GM12872 (cell line): ENCODE measurements around the gene THAP11.

Experiments used
- TF ChIP-seq, protein P1 (sequence below): IDR thresholded peaks from 3 replicates; pipeline ENCODE4 v1.5.1; 2011; ENCODE audit warnings: low read depth, mild to moderate bottlenecking, low read length, moderate library complexity; ENCODE audit not compliant: insufficient read depth

The THAP11 gene

DNA sequence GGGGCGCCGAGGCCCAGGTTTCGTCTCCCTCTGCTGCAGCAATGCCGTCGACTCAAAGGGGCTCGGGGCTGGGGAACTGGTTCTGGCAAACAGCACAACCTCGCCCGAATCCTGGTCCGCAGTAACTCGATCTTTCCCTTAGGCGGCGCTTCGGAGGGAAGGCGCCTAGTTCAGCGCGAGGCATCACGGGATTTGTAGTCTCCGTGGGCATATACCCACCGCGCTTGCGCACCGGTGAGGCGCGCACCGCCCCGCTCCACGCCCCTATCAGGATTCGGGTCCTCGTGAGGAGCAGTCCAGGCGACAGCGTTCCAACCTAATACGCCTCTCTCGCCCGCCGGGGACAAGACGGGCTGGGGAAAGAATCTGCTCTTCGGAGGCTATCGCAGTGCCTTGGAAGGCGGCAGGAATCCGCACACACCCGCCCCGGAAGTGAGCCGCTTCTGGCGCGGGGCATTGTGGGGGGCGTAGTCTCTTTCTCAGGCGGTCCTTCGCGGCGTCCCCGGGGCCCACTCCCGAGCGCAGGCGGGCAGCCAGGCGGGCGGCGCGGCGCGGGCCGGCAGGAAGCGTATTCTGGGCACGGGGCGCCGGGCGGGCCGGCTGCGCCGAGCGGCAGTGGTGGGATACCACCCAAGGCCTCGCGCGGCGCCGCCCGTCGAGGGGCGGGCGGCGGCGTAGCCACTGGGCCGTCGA, at the start of gene THAP11:
Gene THAP11 (plus strand): TSS at position 505 of the 693 bp plus-strand sequence. CDS start 235 bp downstream, outside the sequence.
- TF ChIP-seq, protein P1, sequence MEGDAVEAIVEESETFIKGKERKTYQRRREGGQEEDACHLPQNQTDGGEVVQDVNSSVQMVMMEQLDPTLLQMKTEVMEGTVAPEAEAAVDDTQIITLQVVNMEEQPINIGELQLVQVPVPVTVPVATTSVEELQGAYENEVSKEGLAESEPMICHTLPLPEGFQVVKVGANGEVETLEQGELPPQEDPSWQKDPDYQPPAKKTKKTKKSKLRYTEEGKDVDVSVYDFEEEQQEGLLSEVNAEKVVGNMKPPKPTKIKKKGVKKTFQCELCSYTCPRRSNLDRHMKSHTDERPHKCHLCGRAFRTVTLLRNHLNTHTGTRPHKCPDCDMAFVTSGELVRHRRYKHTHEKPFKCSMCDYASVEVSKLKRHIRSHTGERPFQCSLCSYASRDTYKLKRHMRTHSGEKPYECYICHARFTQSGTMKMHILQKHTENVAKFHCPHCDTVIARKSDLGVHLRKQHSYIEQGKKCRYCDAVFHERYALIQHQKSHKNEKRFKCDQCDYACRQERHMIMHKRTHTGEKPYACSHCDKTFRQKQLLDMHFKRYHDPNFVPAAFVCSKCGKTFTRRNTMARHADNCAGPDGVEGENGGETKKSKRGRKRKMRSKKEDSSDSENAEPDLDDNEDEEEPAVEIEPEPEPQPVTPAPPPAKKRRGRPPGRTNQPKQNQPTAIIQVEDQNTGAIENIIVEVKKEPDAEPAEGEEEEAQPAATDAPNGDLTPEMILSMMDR = peak; percentile 97

DNA sequence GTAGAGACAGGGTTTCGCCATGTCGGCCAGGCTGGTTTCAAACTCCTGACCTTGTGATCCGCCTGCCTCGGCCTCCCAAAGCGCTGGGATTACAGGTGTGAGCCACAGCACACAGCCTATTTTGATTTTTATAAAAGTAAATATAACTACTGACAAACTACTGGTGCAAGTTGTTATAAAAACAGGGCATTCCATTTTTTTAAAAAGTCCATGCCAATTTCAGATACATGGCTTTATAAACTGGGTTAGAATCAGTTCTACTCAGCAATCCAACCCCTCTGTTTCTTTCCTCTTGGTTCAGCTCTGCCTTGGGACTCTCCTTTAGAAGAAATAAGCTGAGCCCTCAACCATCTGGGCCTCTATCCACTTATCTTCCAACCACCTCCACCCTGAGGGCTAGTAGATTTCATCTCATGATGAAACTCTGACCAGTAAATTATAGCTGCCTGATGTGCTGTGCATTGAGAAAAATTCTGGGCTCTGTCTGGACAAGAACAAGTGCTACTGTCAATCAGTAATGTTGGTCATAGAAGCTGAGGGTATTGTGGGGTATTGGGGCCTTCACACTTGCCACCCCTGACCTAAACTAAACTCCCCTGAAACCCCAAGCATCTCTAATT, 45.9 kb upstream of the THAP11 start:
- TF ChIP-seq, protein P1 = no peak

DNA sequence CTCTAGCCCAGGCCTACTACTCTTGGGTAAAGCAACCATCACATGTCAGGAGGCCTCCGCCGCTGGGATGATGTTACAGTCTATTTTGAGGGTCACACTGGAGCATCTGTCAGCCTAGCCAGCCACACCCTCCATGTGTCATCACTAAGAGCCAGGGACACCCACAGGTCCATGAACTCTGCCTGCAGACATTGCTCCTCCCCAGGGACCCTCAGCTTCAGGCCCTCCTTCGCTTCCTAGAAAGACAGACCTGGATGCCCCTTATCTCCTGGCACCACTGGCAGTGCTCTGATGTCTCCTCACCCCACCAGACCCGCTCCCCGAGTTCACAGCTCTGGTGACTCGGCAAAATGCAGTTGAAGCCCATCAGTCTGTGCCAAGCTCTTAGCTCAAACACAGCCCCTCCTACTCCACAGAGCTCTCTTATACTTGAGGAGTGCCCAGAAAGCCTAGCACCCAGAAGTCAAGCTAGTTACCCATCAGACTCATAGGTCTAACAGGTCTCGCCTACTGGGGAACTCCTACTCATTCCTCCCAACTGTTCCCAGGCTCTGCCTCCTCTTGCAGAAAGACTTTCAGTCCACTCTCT, 41.7 kb upstream of the THAP11 start:
- TF ChIP-seq, protein P1 = no peak

GRCh38 chr16:67801241-67801640, 40.9 kb upstream of the THAP11 start:
- TF ChIP-seq, protein P1 = no peak

DNA sequence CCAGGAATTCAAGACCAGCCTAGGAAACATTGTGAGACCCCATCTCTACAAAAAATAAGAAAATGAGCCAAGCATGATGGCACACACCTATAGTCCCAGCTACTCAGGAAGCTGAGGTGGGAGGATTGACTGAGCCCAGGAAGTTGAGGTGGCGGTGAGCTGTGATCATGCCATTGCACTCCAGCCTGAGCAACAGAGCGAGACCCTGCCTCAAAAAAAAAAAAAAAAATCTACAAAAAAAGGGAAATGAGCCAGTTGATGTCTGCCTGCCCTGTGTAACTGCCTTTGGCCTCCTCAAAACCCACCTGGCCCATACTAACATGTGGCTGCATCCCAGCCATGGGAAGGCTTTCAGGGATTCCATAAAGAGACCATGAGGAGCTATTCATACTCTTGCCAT, 40.2 kb upstream of the THAP11 start:
- TF ChIP-seq, protein P1 = no peak

DNA sequence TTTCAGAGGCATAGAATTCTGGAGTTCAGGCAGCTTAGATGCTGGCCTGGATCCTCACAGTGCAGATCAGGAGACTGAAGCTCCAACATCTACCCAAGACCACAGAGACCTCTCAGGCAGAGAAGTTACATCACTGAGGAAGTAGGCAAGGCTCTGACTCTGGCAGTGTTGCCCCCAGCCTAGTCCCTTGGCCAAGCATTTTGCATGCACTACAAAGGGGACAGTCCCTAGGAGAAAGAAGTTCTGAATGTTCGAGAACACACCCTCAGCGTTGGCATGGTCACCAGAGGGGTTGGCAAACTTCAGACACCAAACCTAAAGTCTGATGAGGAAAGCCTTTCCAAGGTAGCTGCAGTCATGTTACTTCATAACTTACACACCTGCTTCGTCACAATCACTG, 38.2 kb upstream of the THAP11 start:
- TF ChIP-seq, protein P1 = no peak

DNA sequence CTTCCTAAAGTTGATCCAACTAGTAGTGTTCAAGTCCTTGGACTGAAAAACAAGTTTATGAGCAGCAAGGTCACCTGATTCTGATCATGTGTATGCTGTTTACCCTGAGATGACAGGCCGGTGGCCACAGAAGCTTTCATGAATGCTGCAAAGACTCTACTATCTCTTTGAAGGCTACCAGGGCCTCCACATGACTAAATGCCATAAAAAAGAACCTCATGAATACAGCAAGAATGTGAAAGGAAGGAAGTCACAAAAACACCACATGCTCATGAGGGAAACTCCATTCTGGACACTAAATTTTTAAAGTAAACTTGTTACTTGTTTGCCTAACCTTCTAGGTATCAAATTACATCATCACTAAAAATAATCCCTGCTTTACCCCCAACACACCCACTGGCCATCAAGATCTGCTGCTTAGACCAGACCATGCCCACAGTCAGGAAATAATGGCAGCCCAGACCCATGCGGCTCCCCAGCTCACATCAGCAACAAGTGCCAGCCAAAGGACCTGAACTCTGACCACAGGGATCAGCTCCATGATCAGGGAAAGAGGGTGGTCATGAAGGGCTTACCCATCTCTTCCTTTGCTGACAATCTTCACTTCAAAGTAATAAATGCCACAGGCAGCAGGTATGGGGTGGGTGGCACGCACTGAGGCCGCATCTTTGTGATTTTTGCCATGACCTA, 37.1 kb upstream of the THAP11 start:
- TF ChIP-seq, protein P1 = no peak
